Putamen (tissue), 1 donor: Measurements from ENCODE around the gene UCK1.
"Not testable (repeated sequence)": the region's sequence is repeated elsewhere in the genome, so short reads cannot be mapped to it uniquely, and the experiment has no call there.

ENCODE experiments used
- DNase-seq: peaks from one replicate; pipeline ENCODE4 v3.0.0-alpha.2; 2016; ENCODE audit warnings: low spot score

Gene UCK1

DNA sequence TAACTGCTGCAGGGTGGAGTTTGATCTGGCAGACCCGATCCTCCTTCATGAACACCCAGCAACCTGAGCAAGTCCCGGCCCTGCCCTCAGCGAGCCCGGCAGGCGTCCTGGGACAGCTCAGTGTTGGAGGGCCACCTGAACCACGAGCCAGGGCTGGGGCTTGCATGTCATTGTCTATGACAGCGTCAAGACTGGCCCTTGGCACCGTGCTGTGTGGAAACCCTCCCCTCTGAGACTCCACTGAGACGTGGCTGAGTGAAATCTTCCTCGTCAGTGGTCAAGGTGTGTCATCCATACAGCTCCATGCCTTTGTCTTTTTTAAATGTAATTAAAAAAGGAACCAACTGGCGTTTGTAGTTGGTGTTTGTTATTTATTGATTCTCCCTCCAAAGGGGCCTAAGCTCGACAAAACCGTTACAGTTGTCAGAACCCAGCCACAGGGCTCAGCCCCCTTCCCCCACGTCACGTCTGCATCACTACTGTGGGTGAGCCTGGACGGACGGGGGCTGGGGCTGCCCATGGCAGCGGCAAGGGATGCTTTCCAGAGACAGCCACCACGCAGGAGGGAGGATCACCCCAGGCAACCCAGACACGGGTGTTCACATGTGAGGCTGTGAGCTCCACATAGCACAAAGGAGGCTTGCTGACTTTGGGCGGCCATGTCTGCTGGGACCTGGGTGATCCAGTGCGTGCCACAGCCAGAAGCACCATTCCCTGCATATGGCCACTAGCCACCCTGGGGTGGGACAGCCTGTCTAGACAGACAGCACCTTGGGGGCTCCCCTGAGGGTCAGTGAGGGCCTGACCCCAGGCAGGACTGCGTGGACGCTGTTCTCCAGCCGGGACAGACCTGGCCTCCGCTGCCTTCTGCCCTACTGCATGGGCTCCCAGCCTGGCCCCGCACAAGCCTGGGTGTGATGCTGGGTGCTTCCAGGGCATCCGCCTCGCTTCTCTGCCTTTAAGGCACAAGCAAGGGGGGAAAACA lies 7.3 kb downstream of the UCK1 start:
- no peak for DNase-seq

DNA sequence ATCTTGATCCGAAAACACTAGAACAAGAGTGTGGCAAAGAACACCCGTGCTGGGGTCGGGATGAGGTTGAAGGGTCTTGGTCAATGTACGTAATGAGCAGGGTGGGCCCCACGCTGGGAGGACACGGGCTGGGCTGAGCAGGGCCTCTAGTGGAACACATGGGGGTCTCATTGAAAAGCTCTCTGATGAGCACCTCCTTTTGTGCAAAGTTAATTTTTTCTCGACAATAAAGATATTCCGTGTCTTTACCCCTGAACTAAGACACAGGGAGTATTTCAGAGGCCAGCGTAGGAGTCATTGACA lies 8.0 kb downstream of the UCK1 start:
- DNase-seq, result no peak

- no peak for DNase-seq
Observed at GRCh38 chr9:131522257-131523085, 8.6 kb downstream of the UCK1 start.

DNA sequence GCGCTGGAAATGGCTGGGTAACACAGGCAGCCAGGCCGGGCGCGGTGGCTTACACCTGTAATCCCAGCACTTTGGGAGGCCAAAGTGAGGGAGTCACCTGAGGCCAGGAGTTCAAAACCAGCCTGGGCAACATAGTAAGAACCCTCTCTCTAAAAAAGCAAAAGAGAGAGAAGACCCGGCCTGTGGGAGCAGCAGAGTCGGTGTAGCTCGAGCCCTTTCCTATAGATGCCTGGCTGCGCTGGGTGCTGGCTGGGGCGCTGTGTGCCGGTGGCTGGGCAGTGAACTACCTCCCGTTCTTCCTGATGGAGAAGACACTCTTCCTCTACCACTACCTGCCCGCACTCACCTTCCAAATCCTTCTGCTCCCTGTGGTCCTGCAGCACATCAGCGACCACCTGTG lies 9.2 kb downstream of the UCK1 start:
- DNase-seq, result no peak

- no peak for DNase-seq
Observed at GRCh38 chr9:131521203-131521602, 9.9 kb downstream of the UCK1 start.

GRCh38 chr9:131520503-131520902 lies 10.6 kb downstream of the UCK1 start:
- no peak for DNase-seq

GRCh38 chr9:131518553-131518952 lies 12.5 kb downstream of the UCK1 start:
- no peak for DNase-seq

DNA sequence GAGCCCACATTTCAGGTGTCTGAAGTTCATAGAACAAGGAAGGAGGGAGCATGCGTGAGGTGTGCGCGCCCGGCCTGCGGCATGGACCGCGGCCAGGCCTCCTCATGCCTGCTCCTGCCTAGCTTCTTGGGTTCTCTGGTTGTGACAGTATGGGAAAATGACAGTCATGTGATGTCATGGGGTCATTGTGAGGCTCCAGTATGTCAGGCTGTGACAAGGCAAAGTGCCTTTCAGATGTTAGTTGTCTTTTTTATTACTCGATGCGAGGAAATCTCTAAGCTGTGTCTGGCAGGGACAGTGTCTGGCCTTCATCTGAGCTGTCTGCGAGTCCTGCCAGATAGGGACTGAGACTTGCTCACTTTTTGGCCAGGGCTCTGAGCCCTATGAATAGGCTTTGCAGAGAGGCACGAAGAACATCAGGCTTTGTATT lies 13.3 kb downstream of the UCK1 start:
- peak; percentile 79 for DNase-seq

DNA sequence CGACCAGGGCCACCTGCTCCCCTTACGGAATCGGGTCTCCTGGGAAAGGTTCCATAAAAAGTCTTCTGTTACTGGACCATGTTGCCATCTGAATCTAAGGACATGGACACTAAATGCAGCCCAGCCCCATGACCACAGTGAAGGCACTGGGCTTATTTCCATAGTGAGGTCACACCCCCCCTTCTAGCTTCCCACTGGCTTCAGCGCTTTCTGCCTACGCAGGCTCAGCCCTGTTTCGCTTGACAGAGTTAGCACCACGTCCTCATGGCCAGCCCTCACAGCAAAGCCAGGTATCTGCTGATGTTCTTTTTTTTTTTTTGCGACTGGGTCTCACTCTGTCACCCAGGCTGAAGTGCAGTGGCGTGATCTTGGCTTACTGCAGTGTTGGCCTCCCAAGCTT lies 14.1 kb downstream of the UCK1 start:
- DNase-seq, result no peak

- DNase-seq, result no peak
Observed at GRCh38 chr9:131516100-131516499, 15.0 kb downstream of the UCK1 start.

- DNase-seq, result not testable (repeated sequence)
Observed at GRCh38 chr9:131515559-131516031, 15.5 kb downstream of the UCK1 start.

GRCh38 chr9:131513177-131513576 lies 17.9 kb downstream of the UCK1 start:
- DNase-seq, result no peak

DNA sequence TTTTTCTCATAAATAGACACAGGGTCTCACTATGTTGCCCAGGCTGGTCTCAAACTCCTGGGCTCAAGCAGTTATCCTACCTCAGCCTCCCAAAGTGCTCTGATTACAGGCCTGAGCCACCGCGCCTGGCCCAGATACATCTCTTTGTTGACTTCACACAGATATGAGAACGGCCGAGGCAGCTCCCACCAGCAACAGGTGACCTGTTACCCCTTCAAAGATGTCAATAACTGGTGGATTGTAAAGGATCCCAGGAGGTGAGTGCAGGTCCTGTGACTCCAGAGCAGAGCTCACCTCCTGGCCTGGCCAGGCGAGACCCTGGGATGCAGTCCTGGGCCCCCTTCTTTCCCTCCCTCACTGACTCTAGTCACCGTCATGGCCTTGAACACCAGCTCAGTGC lies 19.2 kb downstream of the UCK1 start:
- DNase-seq, result no peak

- no peak for DNase-seq
Observed at GRCh38 chr9:131511416-131511815, 19.6 kb downstream of the UCK1 start.

DNA sequence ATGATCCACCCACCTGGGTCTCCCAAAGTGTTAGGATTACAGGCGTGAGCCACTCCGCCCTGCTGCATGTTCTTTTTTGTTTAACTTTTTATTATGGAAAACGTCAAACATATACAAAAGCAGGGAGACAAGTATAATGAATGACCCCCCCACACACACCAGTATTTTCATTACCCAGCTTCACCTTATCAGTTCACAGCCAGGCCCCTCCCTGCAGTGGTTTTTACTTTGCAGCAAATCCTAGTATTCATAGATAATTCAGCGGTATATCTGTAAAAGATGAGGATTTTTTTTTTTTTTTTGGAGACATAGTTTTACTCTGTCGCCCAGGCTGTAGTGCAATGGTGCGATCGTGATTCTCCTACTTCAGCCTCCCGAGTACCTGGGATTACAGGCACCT lies 26.1 kb downstream of the UCK1 start:
- DNase-seq, result no peak

- no peak for DNase-seq
Observed at GRCh38 chr9:131503626-131504465, 27.2 kb downstream of the UCK1 start.

DNA sequence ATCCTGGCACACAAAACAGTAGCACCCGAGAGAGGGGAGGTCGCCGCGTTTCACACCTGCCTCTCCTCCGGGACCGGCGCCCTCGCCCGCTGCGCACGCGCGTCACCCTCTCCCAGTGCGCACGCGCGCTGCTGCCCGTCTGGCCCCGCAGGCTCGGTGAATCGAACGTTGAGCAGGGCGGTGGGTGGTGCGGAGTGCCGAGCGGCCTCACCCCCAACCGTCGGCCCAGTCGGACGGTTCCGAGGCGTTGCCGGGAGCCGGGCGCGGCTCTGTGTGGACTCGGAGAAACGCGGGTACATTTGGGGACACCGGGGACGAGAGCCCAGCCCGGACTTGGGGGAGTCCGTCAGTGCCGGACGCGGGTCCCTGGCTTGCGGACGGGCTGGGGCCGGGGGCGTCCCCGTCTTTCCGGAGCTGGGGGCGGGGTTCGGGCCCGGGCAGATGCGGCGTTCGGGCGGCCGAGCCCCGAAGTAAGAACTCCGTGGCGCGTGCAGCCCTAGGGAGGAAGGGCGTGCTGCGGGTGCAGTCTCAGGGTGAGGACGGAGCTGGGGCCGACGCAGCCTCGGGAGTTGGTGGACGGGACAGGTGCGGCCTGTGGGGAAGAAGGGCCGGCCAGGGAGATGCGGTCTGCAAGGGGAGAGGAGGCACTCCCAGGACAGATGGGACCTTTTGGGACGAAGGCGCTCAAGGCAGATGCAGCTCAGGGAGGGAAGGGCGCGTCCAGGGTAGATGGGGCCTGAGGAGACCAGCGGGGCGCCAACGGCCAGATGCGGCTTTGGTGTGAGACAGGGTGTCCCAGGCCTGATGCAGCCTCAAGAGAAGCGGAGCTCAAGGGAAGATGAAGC lies 28.1 kb downstream of the UCK1 start, which contains the start of gene POMT1:
Gene POMT1 (plus strand): TSS at position 138 of the 845 bp plus-strand sequence. CDS start 1,301 bp downstream, outside the sequence.
- DNase-seq, result peak; percentile 87

- no peak for DNase-seq
Observed at GRCh38 chr9:131500939-131501541, 30.0 kb downstream of the UCK1 start.

DNA sequence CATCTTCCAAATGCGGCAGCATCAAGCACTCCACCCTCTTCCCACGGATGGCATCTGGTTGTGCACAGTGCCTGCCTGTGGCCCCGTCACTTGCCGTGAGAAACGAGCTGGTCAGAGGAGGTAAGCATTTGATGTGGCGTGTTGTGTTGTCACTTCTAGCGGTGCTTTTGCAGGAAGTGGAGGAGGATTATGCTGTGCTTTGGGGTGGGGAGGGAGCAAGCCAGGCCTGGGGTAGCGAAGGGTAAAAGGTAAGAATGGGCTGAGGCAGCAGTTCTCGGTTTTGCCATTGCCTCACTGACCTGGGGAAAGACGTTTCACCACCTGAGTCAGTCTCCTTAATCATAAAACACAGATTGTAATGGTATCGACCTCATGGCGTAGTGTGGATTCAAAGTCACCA lies 30.7 kb downstream of the UCK1 start:
- no peak for DNase-seq

GRCh38 chr9:131499254-131499767 lies 31.8 kb downstream of the UCK1 start:
- no peak for DNase-seq
